Loucy (cell line): Measurements from ENCODE around the gene BCL7B.

ENCODE experiments used
- H2AFZ ChIP-seq: fragments of 200-600 bp; sonication (generic); 2 replicates; pipeline ENCODE4 v1.6.0; 2016; ENCODE audit warnings: antibody characterized with exemption, mild to moderate bottlenecking, low read length, moderate library complexity
- H3F3A ChIP-seq: fragments of 200-600 bp; 2 replicates; pipeline ENCODE4 v1.6.0; 2016; ENCODE audit warnings: antibody characterized with exemption, low read depth, mild to moderate bottlenecking
- H3K27me3 ChIP-seq: fragments of 200-600 bp; sonication (generic); 2 replicates; pipeline ENCODE4 v1.6.1; 2014; ENCODE audit warnings: low read length, mild to moderate bottlenecking; ENCODE audit not compliant: insufficient read depth, poor library complexity, severe bottlenecking
- H3K36me3 ChIP-seq: fragments of 200-600 bp; sonication (generic); 2 replicates; pipeline ENCODE4 v1.6.1; 2016; ENCODE audit warnings: low read length; ENCODE audit not compliant: insufficient read depth
- H3K4me1 ChIP-seq: fragments of 200-600 bp; sonication (generic); 2 replicates; pipeline ENCODE4 v1.5.1; 2014; ENCODE audit warnings: low read length, mild to moderate bottlenecking; ENCODE audit not compliant: insufficient read depth, poor library complexity, severe bottlenecking
- H3K4me2 ChIP-seq: fragments of 200-600 bp; sonication (generic); 2 replicates; pipeline ENCODE4 v1.6.0; 2014; ENCODE audit warnings: antibody characterized with exemption, low read length, low read depth, mild to moderate bottlenecking; ENCODE audit not compliant: poor library complexity, severe bottlenecking
- H3K4me3 ChIP-seq: fragments of 200-600 bp; sonication (generic); 2 replicates; pipeline ENCODE4 v1.5.1; 2014; ENCODE audit warnings: low read length, mild to moderate bottlenecking, mixed read lengths; ENCODE audit not compliant: poor library complexity, severe bottlenecking
- H3K79me2 ChIP-seq: fragments of 200-600 bp; sonication (generic); 2 replicates; pipeline ENCODE4 v1.6.1; 2014; ENCODE audit warnings: low read length; ENCODE audit not compliant: insufficient read depth
- H3K9ac ChIP-seq: fragments of 200-600 bp; sonication (generic); 2 replicates; pipeline ENCODE4 v1.6.0; 2014; ENCODE audit warnings: mild to moderate bottlenecking, low read depth, low read length, moderate library complexity; ENCODE audit not compliant: poor library complexity, severe bottlenecking
- H3K9me2 ChIP-seq: fragments of 200-600 bp; sonication (generic); replicated peaks from 2 replicates; pipeline ENCODE4 v1.6.1; 2016; ENCODE audit warnings: low read depth, low read length, mixed read lengths
- H3K9me3 ChIP-seq: fragments of 200-600 bp; sonication (generic); 2 replicates; pipeline ENCODE4 v1.6.1; 2014; ENCODE audit warnings: mild to moderate bottlenecking, antibody characterized with exemption, low read length, low read depth; ENCODE audit not compliant: insufficient read depth
- H4K20me1 ChIP-seq: fragments of 200-600 bp; sonication (generic); 2 replicates; pipeline ENCODE4 v1.6.0; 2014; ENCODE audit warnings: antibody characterized with exemption, low read length, mild to moderate bottlenecking; ENCODE audit not compliant: insufficient read depth, poor library complexity, severe bottlenecking
- EZH2phosphoT487 ChIP-seq: fragments of 200-600 bp; IDR thresholded peaks from 2 replicates; pipeline ENCODE4 v1.6.1; 2018; ENCODE audit warnings: antibody characterized with exemption, mild to moderate bottlenecking, moderate library complexity, borderline replicate concordance
- TF ChIP-seq, protein P1 (sequence below): fragments of 200-600 bp; sonication (generic); conservative IDR thresholded peaks from 2 replicates; pipeline ENCODE4 v1.5.1; 2014; ENCODE audit warnings: mild to moderate bottlenecking, antibody characterized with exemption, low read length

The BCL7B gene

DNA sequence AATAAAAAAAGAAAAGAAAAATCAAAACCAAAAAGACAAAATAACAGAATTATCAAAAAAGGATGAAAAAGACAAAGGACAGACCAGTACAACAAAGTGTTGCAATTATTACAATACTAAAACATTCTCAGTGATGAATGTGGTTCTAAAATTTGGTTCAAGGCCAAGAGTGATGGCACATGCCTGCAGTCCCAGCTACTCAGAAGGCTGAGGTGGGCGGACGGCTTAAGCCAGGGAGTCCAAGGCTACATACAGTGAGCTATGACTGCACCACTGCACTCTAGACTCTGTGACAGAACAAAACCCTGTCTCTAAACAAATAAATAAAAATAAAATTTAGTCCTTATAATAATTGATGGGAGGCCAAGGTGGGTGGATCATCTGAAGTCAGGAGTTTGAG is 49.9 kb downstream of the BCL7B start:
- no peak overlapping the region for H3K4me2 ChIP-seq
- no peaks in the 10 kb centered on the region for H3K9me2 ChIP-seq
- H3K27me3 ChIP-seq, result no peaks in the 10 kb centered on the region
- no peak overlapping the region for H3K4me3 ChIP-seq
- peaks cover 74% of the 10 kb centered on the region for H4K20me1 ChIP-seq
- no peak overlapping the region for H3K9ac ChIP-seq
- no peaks in the 10 kb centered on the region for H3K9me3 ChIP-seq
- no peaks in the 10 kb centered on the region for H3K4me1 ChIP-seq
- H3F3A ChIP-seq, result no peaks in the 10 kb centered on the region
- peaks cover 80% of the 10 kb centered on the region for H3K79me2 ChIP-seq
- TF ChIP-seq, protein P1, sequence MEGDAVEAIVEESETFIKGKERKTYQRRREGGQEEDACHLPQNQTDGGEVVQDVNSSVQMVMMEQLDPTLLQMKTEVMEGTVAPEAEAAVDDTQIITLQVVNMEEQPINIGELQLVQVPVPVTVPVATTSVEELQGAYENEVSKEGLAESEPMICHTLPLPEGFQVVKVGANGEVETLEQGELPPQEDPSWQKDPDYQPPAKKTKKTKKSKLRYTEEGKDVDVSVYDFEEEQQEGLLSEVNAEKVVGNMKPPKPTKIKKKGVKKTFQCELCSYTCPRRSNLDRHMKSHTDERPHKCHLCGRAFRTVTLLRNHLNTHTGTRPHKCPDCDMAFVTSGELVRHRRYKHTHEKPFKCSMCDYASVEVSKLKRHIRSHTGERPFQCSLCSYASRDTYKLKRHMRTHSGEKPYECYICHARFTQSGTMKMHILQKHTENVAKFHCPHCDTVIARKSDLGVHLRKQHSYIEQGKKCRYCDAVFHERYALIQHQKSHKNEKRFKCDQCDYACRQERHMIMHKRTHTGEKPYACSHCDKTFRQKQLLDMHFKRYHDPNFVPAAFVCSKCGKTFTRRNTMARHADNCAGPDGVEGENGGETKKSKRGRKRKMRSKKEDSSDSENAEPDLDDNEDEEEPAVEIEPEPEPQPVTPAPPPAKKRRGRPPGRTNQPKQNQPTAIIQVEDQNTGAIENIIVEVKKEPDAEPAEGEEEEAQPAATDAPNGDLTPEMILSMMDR, result no peak
- no peak for TF ChIP-seq EZH2phosphoT487
- H2AFZ ChIP-seq, result no peak overlapping the region
- peaks cover 84% of the 10 kb centered on the region for H3K36me3 ChIP-seq

DNA sequence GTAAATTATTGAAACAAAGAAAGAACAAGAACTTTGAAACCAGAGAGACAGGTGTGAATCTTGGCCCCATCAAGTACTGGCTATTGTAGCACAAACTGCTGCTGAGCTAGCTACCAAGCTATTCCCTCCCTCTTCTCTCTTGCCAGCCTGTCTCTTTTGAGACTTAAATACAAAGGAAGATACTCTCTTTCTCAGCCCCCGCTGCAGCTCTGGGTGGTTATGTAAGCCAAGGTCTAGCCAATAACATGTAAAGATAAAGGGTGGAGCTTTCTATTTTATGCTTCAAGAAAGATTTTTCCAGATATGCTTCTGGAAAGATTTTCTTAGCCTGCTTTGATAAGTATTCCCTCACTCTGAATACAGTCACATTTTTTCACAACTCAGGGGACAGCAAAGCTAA is 52.6 kb downstream of the BCL7B start:
- TF ChIP-seq EZH2phosphoT487, result no peak
- TF ChIP-seq, protein P1, result no peak
- Histone ChIP-seq H2AFZ (no peak overlapping the region), H3K4me1 (no peaks in the 10 kb centered on the region), H3K9me3 (no peaks in the 10 kb centered on the region), H3K79me2 (peaks cover 68% of the 10 kb centered on the region), H3K27me3 (no peaks in the 10 kb centered on the region), H3F3A (no peaks in the 10 kb centered on the region), H3K4me3 (no peak overlapping the region), H3K9me2 (no peaks in the 10 kb centered on the region), H3K36me3 (peaks cover 92% of the 10 kb centered on the region), H3K9ac (no peak overlapping the region), H3K4me2 (no peak overlapping the region), H4K20me1 (peaks cover 61% of the 10 kb centered on the region)

DNA sequence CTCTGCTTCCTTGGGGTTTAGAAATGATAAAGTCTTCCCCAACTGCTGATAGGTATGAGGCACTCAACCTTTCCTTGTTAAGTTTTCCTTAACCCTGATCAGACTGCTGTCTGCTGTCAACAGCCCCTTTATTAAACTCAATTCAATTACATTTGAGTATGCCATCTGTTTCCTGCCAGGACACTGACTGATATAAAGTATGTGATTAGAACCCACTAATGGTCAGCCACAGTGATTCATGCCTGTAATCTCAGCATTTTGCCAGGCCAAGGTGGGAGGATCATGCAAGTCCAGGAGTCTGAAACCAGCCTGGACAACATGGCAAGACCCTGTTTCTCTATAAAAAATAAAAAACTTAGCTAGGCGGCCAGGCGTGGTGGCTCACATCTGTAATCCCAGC is 53.5 kb downstream of the BCL7B start:
- no peaks in the 10 kb centered on the region for H3F3A ChIP-seq
- no peaks in the 10 kb centered on the region for H3K4me1 ChIP-seq
- no peak overlapping the region for H3K9ac ChIP-seq
- H3K79me2 ChIP-seq, result peaks cover 67% of the 10 kb centered on the region
- no peak overlapping the region for H3K4me3 ChIP-seq
- TF ChIP-seq, protein P1, result no peak
- no peak for TF ChIP-seq EZH2phosphoT487
- H2AFZ ChIP-seq, result no peak overlapping the region
- peaks cover 62% of the 10 kb centered on the region for H4K20me1 ChIP-seq
- no peak overlapping the region for H3K4me2 ChIP-seq
- no peaks in the 10 kb centered on the region for H3K9me2 ChIP-seq
- H3K36me3 ChIP-seq, result peaks cover 93% of the 10 kb centered on the region
- H3K27me3 ChIP-seq, result no peaks in the 10 kb centered on the region
- no peaks in the 10 kb centered on the region for H3K9me3 ChIP-seq
